C1 segment of cervical spinal cord (tissue), 14 donors: Measurements from ENCODE around the gene IFNAR1.
"Not testable (repeated sequence)": the region's sequence is repeated elsewhere in the genome, so short reads cannot be mapped to it uniquely, and the experiment has no call there.

ENCODE experiments used
- DNase-seq, 14 donors: peaks; one replicate each; lab custom pipeline; 2025; lab: John Stamatoyannopoulos, UW

IFNAR1 gene

DNA sequence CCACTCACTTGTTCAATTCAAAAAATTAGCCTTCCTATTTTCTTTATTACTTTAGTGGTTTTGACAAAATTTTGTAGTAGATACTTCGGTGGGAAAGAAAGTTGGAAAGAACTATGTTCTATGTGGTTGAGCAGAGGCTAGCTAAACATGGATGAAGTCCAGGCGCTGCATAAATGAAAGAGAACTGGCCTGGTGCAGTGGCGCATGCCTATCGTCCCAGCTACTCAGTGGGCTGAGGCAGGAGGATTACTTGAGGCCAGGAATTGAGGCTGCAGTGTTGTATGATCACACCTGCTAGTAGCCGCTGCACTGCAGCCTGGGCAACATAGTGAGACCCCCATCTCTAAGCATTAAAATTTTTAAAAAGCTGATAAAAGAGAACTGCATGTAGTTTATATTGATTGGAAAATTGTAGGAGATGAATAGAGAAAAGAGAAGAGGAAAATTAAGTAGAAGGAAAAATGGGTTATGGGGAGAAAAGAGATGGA lies 21.0 kb downstream of the IFNAR1 start:
- no peak for DNase-seq

GRCh38 chr21:33348706-33349105 lies 23.9 kb downstream of the IFNAR1 start:
- peak in 1 of 14 donors; percentile 2 for DNase-seq

GRCh38 chr21:33350676-33351075 lies 25.9 kb downstream of the IFNAR1 start:
- DNase-seq, result no peak

DNA sequence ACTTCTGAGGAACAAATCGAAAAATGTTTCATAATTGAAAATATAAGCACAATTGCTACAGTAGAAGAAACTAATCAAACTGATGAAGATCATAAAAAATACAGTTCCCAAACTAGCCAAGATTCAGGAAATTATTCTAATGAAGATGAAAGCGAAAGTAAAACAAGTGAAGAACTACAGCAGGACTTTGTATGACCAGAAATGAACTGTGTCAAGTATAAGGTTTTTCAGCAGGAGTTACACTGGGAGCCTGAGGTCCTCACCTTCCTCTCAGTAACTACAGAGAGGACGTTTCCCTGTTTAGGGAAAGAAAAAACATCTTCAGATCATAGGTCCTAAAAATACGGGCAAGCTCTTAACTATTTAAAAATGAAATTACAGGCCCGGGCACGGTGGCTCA lies 30.6 kb downstream of the IFNAR1 start:
- DNase-seq, result no peak

GRCh38 chr21:33355996-33356395 lies 31.2 kb downstream of the IFNAR1 start:
- no peak for DNase-seq

DNA sequence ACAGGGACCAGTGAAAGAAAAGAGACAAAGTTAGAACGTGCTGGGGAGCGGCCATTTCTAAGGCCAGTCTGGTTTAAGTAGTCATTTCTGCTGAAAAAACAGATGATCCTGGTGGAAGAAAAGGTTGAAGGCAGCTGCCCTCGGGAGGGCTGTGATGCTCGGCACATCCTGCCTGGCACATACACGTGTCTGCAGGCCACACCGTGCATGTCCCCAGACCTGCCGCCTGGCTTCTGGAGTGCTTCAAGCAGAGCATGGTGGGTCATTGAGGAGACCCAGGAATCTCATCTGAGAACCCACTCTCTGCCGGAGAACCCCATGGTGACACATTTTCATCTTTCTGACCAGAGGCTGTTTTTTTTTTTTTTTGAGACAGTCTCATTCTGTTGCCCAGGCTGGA lies 32.4 kb downstream of the IFNAR1 start:
- DNase-seq, result no peak

GRCh38 chr21:33359446-33359845 lies 34.7 kb downstream of the IFNAR1 start:
- DNase-seq, result no peak

DNA sequence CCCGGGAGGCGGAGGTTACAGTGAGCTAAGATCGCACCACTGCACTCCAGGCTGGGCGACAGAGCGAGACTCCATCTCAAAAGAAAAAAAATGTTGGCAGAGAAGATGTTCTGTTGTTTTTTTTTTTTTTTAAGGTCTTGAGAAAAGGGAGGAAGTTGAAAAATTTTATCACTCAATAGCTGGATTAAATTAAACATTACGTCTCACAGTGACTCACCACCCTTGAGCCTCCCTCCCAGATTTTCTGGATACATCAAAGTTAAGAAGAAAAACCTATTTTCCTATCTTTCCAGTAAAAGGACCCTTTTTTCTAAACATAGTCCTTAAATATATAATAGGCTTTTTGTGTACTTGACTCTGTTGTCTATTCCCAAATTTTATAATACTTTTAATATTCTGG lies 35.5 kb downstream of the IFNAR1 start:
- DNase-seq, result no peak

DNA sequence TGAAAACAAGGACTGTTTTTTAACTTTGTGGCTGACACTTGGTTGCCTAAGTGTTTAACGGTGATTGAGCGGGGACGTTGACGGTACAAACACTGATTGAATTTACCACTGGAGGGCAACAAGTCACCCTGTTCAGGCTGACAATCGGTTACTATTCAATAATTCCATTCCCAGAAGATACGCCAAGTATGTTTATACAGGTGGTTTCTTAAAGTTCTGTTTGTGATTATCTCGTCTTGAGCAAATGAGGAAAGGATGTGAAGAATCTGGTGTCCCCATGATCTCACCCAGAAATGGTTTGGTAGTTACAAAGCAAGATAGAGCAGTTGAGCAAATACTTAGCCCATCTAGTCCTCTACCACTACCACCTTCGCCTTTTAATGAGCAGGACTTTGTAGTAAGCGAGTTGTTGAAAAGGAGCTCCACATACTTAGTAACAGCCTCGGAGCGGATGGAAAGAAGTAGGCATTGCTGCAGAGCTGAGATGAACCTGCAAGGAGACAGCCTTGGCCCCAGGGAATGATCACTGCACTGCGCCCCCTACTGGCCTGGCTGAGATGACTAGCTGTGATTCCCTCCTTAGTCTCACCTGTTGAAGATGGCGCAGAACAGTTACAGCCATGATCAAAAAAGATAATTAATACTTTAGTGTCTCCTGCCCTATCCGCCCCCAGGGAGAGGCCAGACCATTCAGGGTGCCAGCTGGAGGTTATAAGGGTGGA lies 36.3 kb downstream of the IFNAR1 start:
- peak in 13 of 14 donors; percentile 9 to 77 (median 41) for DNase-seq

GRCh38 chr21:33362044-33362555 lies 37.3 kb downstream of the IFNAR1 start:
- peak in 2 of 14 donors; percentile 2 to 11 for DNase-seq

GRCh38 chr21:33363911-33364609 lies 39.3 kb downstream of the IFNAR1 start:
- not testable (repeated sequence) for DNase-seq

DNA sequence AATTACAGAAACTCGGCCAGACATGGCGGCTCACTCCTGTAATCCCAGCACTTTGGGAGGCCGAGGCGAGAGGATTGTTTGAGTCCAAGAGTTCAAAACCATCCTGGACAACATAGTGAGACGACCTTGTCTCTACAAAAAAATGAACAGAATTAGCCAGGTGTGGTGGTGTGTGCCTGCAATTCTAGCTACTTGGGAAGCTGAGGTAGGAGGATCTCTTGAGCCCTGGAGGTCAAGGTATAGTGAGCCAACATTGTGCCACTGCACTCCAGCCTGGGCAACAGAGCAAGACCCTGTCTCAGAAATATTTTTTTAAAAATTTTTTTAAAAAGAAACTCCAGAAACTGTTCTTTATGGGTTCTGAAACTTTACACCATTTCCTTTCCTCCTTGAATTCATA lies 40.1 kb downstream of the IFNAR1 start:
- no peak for DNase-seq

GRCh38 chr21:33367309-33367973 lies 42.7 kb downstream of the IFNAR1 start:
- DNase-seq, result no peak

- DNase-seq, result no peak
Observed at GRCh38 chr21:33368124-33368523, 43.4 kb downstream of the IFNAR1 start.

- DNase-seq, result no peak
Observed at GRCh38 chr21:33368576-33368975, 43.8 kb downstream of the IFNAR1 start.

GRCh38 chr21:33369586-33369985 lies 44.8 kb downstream of the IFNAR1 start:
- DNase-seq, result no peak

DNA sequence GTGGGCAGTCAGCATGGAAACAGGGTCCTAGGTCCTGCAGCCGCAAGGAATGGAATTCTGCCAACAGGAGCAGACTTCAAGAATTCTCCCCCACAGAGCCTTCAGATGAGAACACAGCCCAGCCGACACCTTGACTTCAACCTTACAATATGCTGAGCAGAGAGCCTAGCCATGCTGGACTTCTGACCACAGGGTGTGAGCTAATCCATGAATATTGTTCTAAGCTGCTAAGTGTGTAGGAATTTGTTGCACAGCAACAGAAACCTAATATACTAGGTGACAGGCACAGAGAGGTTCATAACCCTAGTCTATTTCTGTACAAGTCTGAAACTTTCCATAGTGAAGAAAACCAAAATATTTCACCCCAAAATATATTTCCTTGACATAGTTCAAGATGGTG lies 45.5 kb downstream of the IFNAR1 start:
- no peak for DNase-seq

- DNase-seq, result no peak
Observed at GRCh38 chr21:33371366-33371765, 46.6 kb downstream of the IFNAR1 start.

DNA sequence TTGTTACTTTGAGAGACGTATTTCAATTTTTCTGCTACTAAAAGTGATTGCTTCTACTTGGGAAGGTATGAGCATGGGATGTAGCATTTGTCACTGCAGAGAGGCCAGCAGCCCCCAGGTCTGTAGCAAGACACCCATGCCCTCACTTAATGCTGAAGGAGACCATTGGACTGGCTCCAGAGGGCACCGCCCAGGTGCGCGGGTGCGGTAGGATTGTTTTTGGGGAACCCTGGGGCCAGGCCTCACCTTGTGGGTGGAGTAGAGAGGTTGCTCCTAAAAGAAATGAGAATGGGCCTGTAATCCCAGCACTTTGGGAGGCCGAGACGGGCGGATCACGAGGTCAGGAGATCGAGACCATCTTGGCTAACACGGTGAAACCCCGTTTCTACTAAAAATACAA lies 47.8 kb downstream of the IFNAR1 start:
- DNase-seq, result no peak

GRCh38 chr21:33373451-33373850 lies 48.7 kb downstream of the IFNAR1 start:
- DNase-seq, result no peak

DNA sequence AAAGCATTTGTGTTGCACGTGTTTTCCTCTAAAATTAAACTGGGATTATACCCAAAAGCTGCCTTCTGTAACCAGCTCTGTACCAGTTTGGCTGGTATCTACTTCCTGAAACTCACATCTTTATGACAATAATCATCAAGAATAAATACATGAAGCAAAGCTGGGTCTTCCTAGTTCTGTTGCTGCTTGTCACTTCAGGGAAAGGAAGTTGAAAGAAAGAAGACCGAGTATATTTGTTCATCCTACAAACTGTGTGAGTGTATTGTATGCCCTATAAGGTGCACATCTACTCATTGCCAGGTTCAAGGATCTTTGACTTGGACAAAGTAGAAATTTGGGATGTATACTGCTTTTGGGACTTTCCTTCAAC lies 49.3 kb downstream of the IFNAR1 start:
- no peak for DNase-seq

DNA sequence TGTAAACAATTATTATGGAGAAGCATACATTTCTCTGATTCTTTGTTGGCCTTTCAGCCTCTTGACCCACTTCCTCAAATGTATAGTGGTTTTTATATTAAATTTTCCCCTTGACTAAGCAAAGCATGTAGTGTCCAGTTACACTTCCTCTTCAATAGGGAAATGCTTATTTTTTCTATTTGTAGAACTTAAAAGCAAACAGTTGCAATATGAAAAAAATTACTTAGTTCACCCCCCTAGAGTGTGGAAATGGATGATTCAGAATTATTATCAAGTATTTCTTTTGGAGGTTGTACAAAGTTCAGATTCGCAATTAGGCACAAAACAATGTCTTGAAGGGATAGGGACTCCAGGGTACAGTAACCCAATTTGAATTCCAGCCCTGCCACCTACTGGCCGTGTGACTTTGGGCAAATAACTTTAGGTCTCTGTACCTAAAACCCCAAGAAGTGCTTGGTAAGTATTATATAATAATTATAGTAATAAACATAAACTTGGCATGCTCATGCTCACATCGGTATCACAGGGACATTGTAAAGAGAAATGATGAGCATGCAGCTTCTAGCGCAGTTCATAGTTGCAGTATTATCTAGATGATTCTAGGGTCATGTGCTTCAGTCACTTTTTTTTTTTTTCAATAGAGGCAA lies 49.8 kb downstream of the IFNAR1 start:
- DNase-seq, result peak in 2 of 14 donors; percentile 11 to 16
